NB4 (cell line): ENCODE measurements around the gene NDUFA3.

Source experiments
- CTCF ChIP-seq: IDR thresholded peaks from one replicate; pipeline ENCODE4 v1.5.1; 2012; ENCODE audit warnings: low read depth, low read length
- MAX ChIP-seq: IDR thresholded peaks from 2 replicates; pipeline ENCODE4 v1.6.1; 2011; ENCODE audit warnings: low read depth, low read length
- POLR2A ChIP-seq: IDR thresholded peaks from 2 replicates; pipeline ENCODE4 v1.6.1; 2011; ENCODE audit warnings: mild to moderate bottlenecking; ENCODE audit not compliant: insufficient read length; ENCODE audit errors: extremely low read depth

- TF ChIP-seq CTCF (no peak), POLR2A (no peak), MAX (no peak)
Observed at GRCh38 chr19:54148158-54148557, 45.5 kb downstream of the NDUFA3 start.
